Astrocyte of the hippocampus (primary cell): ENCODE measurements around the gene DYNC1H1.

Source experiments
- DNase-seq: peaks from one replicate; pipeline ENCODE4 v3.0.0; 2011; ENCODE audit warnings: low read depth, low spot score

The DYNC1H1 gene

GRCh38 chr14:101944451-101944850 lies 19.9 kb upstream of the DYNC1H1 start:
- no peak for DNase-seq

- DNase-seq: no peak
These were observed 19.2 kb upstream of the DYNC1H1 start for GRCh38 chr14:101945171-101945570.

- DNase-seq: no peak
These were observed 16.8 kb upstream of the DYNC1H1 start for GRCh38 chr14:101947577-101947903.

GRCh38 chr14:101947904-101948665 lies 16.3 kb upstream of the DYNC1H1 start:
- DNase-seq: peak; percentile 100

- DNase-seq: no peak
These were observed 15.6 kb upstream of the DYNC1H1 start for GRCh38 chr14:101948666-101949216.

- no peak for DNase-seq
These were observed 14.3 kb upstream of the DYNC1H1 start for GRCh38 chr14:101950100-101950499.

GRCh38 chr14:101950516-101951215 lies 13.7 kb upstream of the DYNC1H1 start:
- no peak for DNase-seq

GRCh38 chr14:101953151-101953550 lies 11.2 kb upstream of the DYNC1H1 start:
- DNase-seq: no peak

GRCh38 chr14:101954501-101954900 lies 9.9 kb upstream of the DYNC1H1 start:
- no peak for DNase-seq

GRCh38 chr14:101955695-101956161 lies 8.6 kb upstream of the DYNC1H1 start:
- DNase-seq: no peak

- DNase-seq: no peak
These were observed 8.0 kb upstream of the DYNC1H1 start for GRCh38 chr14:101956179-101956885.

GRCh38 chr14:101957406-101958234 lies 6.8 kb upstream of the DYNC1H1 start:
- no peak for DNase-seq

GRCh38 chr14:101958418-101959180 lies 5.8 kb upstream of the DYNC1H1 start:
- no peak for DNase-seq

GRCh38 chr14:101959277-101959676 lies 5.1 kb upstream of the DYNC1H1 start:
- no peak for DNase-seq

GRCh38 chr14:101960225-101960624 lies 4.1 kb upstream of the DYNC1H1 start:
- no peak for DNase-seq

- DNase-seq: peak; percentile 91
These were observed 3.2 kb upstream of the DYNC1H1 start for GRCh38 chr14:101961011-101961721.

GRCh38 chr14:101961746-101962502 lies 2.4 kb upstream of the DYNC1H1 start:
- DNase-seq: no peak

GRCh38 chr14:101962503-101962874 lies 1.9 kb upstream of the DYNC1H1 start:
- DNase-seq: peak; percentile 86

- DNase-seq: no peak
These were observed 1.3 kb upstream of the DYNC1H1 start for GRCh38 chr14:101963052-101963451.
